Activated CD4-positive, alpha-beta T cell treated with anti-CD3 and anti-CD28 coated beads, Interleukin-10, Interleukin-2, amounts not matched to agents 100 ng/mL and 50 ng/mL, durations not matched to agents 16 hours and 8 hours (primary cell): ENCODE results near the gene PCNX2.
"Not testable (repeated sequence)": the region's sequence is repeated elsewhere in the genome, so short reads cannot be mapped to it uniquely, and the experiment has no call there.

Experiments
- DNase-seq: peaks from one replicate; pipeline ENCODE4 v3.0.0-alpha.2; 2020

PCNX2 gene

DNA sequence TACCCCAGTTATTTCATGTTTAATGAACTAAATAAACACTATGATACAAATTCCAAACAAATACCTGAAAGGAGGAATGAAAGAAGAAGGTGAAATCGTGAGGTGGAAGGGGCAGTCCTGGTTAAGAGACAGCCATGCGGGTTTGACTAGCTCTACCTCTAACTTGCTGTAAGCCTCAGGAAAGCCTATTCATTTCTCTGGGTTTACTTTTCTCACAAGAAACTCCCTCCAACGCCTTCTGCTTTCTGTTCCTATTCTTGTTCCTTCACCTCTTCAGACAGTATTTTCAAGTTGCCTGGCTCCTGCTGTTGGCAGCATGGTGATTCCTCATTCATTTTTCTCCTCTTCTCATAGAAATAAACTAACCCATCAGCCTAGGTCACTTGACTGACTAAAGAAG, 252.7 kb downstream of the PCNX2 start:
- no peak for DNase-seq

GRCh38 chr1:233040494-233040893, 255.0 kb downstream of the PCNX2 start:
- DNase-seq = no peak

GRCh38 chr1:233038581-233038980, 256.9 kb downstream of the PCNX2 start:
- no peak for DNase-seq

GRCh38 chr1:233037843-233038242, 257.7 kb downstream of the PCNX2 start:
- no peak for DNase-seq

- no peak for DNase-seq
Observed at GRCh38 chr1:233034836-233035235, 260.7 kb downstream of the PCNX2 start.

GRCh38 chr1:233033361-233033760, 262.2 kb downstream of the PCNX2 start:
- DNase-seq = no peak

- DNase-seq = no peak
Observed at GRCh38 chr1:233032916-233033315, 262.6 kb downstream of the PCNX2 start.

GRCh38 chr1:233031521-233031920, 264.0 kb downstream of the PCNX2 start:
- no peak for DNase-seq

GRCh38 chr1:233027046-233027445, 268.5 kb downstream of the PCNX2 start:
- no peak for DNase-seq

- no peak for DNase-seq
Observed at GRCh38 chr1:233025567-233025966, 270.0 kb downstream of the PCNX2 start.

- DNase-seq = no peak
Observed at GRCh38 chr1:233025157-233025556, 270.4 kb downstream of the PCNX2 start.

- DNase-seq = no peak
Observed at GRCh38 chr1:233024199-233024598, 271.3 kb downstream of the PCNX2 start.

DNA sequence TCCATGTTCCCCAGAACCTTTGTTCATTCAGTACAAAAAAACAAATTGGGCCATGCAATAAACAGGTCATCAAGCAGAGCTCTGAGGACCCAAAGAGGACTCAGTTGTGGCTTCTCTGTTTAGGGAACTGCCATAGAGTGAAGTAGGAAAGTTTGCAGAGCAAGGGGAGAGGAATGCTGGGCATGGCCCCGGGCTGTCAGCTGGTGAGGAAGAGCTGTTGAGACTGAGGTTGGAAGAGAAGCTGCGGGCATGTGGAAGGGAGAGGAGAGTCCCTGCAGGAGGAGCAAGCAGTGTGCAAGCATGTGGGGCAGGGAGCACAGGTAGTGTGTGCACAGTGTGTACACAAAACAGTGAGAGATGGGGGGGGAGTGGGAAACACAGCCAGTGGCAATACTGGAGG, 273.3 kb downstream of the PCNX2 start:
- DNase-seq = no peak

DNA sequence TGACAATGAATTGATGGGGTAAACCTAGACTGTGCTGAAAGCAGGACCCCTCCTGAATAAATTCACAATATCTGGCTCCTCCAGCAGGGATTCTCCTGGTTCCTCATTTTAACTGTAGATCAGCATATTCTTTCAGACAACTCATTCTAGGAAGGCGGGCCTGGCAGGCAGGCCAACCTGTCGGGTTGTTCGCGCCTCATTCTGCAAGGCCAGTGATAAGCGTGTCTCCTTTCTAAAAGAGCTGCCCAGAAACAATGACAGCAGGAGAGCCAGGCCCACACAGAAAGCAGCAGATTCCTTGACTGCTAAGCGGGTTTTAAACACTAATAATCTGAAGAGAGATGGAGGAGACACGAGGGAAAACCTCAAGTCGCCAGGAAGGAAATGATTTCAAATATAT, 275.1 kb downstream of the PCNX2 start:
- DNase-seq = no peak

- no peak for DNase-seq
Observed at GRCh38 chr1:233019778-233020325, 275.7 kb downstream of the PCNX2 start.

DNA sequence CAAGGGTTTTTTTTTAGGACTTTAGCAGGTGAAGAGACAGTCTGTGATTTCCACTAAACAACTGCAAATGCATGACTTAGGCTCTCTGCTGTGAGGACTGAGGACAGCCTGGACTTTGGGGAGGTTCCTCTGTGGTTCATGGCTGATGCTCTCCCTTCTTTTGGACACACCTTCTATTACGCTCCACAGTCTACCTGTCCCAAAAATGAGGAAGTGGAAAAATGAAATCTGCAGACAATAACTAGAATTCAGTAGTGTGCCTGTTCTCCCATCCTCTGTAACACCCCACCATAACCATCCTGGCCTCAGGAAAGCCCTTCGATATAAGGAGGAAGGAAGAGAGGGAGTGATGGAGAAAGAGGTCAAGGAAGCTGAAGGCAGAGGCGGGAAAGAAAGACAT, 276.4 kb downstream of the PCNX2 start:
- DNase-seq = no peak

DNA sequence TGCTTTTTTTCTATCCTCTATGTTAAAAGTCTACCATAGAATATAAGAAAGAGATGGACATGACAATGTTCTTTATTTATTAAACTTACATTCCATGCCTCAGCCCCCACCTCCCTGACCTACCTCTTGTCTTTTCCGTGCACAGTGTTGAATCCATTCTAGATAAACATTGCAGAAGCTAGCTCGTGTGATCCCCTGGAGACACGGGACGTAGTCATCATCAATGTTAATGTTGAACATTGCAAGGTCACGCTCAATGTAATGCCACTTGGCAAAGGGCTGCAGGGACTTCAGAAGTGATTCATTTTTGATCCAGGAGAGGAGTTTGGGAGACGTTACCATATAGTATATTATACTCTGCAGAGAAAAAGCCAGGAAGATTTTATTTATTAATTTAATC, 278.7 kb downstream of the PCNX2 start:
- no peak for DNase-seq

DNA sequence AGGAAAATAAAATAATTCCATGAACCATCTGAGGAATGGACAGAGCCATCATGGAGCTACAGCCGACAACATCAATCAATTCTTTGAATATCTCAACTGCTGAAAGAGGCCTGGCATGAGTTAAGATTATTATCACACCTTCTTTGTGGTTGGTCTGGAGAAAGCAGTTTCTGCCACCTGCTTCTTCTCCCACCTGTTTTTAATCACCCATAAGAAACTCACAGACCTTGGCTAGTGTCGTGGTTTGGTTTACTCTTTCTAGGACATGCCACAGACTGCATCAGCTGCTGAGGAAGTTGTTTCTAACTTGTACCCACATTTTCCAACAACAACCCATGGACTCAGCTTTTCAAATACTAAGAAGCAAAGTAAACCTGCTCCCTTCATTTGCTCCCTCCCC, 279.6 kb downstream of the PCNX2 start:
- DNase-seq = peak; percentile 27

DNA sequence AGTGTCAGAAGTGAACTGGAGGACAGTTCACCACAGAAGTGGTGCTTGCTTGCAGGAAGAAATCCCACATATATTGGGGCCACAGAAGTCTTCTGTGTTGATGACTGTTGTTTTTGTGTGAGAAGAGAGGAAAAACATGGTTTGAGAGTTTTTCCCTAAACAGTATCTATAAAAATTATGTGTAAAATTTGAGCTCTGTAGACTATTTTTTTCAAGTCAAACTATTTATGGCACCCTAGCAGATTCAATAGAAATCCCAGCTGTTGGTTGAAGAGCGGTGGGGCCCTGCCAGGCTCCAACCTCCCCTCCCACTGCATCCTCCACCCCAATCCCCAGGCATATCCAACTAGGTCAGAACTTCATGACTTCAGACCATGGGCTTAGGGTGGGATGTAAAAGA, 283.5 kb downstream of the PCNX2 start:
- DNase-seq = no peak

DNA sequence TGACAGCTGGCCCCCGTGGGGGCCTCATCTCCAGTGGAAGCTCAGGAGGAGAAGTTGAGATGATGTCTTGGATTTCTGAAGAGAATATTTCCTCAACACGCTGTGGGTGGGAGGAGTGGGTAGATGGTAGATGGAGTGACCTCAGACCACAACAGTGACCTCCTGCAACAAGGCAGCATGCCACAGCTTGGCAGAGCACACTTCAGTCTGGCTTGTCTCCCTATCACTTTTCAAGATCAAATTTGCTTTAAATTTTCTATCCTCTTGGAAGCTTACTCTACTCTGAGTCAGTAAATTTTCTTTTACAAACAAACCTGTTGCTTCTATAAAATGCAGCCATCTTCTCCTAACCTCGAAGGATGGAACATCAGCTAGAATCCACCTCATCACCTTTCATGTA, 285.4 kb downstream of the PCNX2 start:
- no peak for DNase-seq

DNA sequence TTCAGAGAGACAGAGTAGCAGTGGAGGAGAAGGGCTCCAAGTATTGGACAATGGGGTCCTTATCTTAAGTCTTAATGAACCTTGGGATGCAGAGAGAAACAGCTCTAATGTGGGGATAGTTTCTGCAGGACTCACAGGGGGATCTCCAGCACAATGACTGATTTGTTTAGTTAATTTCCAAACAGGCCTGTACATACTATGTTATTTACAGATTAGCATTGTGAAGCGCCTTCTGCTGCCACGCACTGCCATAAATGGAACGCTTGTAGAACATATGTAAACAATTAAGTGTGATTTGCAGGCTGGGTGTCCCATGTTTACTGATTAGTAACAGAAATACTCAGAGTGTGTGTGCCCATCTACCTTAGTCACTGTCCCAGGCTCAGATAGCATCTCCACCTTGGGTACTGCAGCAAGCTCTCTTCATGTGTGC, 289.0 kb downstream of the PCNX2 start:
- DNase-seq = no peak

DNA sequence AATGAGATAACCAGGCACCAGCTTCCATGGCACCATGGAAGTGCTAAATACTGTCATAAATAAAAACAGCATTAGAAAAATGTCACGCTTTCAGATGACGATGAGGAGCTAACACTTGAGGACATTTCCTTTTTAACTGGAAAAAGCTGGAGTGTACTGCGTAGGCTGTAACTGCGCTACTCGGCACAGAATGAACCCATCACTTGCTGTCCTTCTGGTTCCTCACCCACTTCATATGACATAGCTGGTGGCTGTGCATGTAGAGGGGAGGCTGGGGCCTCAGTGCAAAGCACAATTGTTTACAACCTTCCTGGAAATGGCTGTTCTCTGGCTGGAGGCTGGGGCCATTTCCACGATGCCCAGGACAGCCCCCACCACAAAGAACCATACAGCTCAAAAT, 289.4 kb downstream of the PCNX2 start:
- DNase-seq = no peak

DNA sequence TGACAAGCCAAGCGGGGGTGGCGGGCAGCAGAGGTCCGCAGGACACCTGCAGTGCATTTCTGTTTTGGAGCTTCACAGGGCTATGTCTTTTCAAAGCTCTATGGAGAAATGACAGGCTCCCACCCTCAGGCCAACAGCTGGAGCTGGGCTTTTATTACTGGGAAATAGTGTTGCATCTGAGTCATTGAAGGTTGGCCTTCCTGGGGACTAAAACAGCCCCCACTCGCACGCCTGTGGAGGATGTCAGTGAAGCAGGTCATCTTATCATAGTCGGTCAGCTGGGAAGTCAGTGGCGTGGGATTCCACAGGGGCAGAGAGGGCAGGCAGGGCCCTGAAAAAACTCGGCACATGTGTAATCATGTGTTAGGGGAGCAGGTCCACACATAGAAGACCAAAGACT, 289.8 kb downstream of the PCNX2 start:
- no peak for DNase-seq

DNA sequence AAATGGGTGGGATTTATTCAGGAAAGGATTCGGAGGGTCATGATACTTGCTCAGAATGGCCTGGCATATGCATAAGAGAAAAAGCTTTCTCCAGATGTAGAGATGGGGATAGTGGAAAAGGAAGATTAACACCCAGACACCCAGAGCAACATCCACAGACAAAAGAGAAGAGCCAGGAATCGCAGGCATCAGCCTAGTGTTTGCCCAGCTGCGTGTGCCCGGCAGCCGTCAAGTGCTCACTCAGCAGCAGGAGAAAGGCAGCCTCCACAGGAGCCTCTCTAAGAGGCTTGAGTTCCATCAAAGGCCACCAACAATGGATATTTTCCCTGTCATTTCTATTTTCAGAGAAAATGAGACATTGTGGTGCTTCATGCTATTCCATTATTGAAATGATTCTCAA, 290.4 kb downstream of the PCNX2 start:
- no peak for DNase-seq

GRCh38 chr1:233004451-233004850, 291.1 kb downstream of the PCNX2 start:
- no peak for DNase-seq

GRCh38 chr1:233003638-233004037, 291.9 kb downstream of the PCNX2 start:
- DNase-seq = not testable (repeated sequence)
